Measurements from ENCODE around the gene EIF4A3.

Gene EIF4A3

GRCh38 chr17:80111702-80112470, 35.0 kb downstream of the EIF4A3 start:
- DNase-seq (ENCODE audit: low read depth) = no peak

- no peak for DNase-seq (ENCODE audit: low read depth)
Measured at GRCh38 chr17:80110927-80111701, 35.8 kb downstream of the EIF4A3 start.

GRCh38 chr17:80110447-80110812, 36.5 kb downstream of the EIF4A3 start:
- DNase-seq (ENCODE audit: low read depth) = no peak

- DNase-seq (ENCODE audit: low read depth) = no peak
Measured at GRCh38 chr17:80109713-80110446, 37.0 kb downstream of the EIF4A3 start.

GRCh38 chr17:80109066-80109660, 37.8 kb downstream of the EIF4A3 start:
- DNase-seq (ENCODE audit: low read depth) = no peak

- no peak for DNase-seq (ENCODE audit: low read depth)
Measured at GRCh38 chr17:80108036-80108971, 38.6 kb downstream of the EIF4A3 start.

GRCh38 chr17:80107231-80108021, 39.5 kb downstream of the EIF4A3 start:
- DNase-seq (ENCODE audit: low read depth) = no peak

- DNase-seq (ENCODE audit: low read depth) = no peak
Measured at GRCh38 chr17:80106751-80107150, 40.2 kb downstream of the EIF4A3 start.

GRCh38 chr17:80106176-80106575, 40.8 kb downstream of the EIF4A3 start:
- DNase-seq (ENCODE audit: low read depth) = no peak

- DNase-seq (ENCODE audit: low read depth) = no peak
Measured at GRCh38 chr17:80105762-80106161, 41.2 kb downstream of the EIF4A3 start.

- no peak for DNase-seq (ENCODE audit: low read depth)
Measured at GRCh38 chr17:80104956-80105375, 42.0 kb downstream of the EIF4A3 start.

GRCh38 chr17:80104321-80104955, 42.5 kb downstream of the EIF4A3 start:
- no peak for DNase-seq (ENCODE audit: low read depth)

- no peak for DNase-seq (ENCODE audit: low read depth)
Measured at GRCh38 chr17:80103449-80104085, 43.4 kb downstream of the EIF4A3 start.

- no peak for DNase-seq (ENCODE audit: low read depth)
Measured at GRCh38 chr17:80102664-80103448, 44.1 kb downstream of the EIF4A3 start.

- no peak for DNase-seq (ENCODE audit: low read depth)
Measured at GRCh38 chr17:80101946-80102663, 44.8 kb downstream of the EIF4A3 start.

- peak; percentile 81 for DNase-seq (ENCODE audit: low read depth)
Measured at GRCh38 chr17:80101011-80101945, 45.6 kb downstream of the EIF4A3 start, which contains the start of gene GAA. Gene GAA, plus strand, starts transcription at chr17:80101581. Its CDS starts 3,006 bp downstream, at chr17:80104587.

- DNase-seq (ENCODE audit: low read depth) = no peak
Measured at GRCh38 chr17:80100035-80100323, 46.9 kb downstream of the EIF4A3 start.
